HepG2 (cell line): ENCODE data around the gene PGM2. TPM values are rescaled to one million over a fixed set of nuclear protein-coding genes. Genes with fewer than 3 reads are reported as not detected.

Experiments used
- CEBPB ChIP-seq: IDR thresholded peaks from 2 replicates; pipeline ENCODE4 v1.6.1; 2011; ENCODE audit warnings: low read depth, low read length, improper control_type of control experiment, borderline replicate concordance
- HDAC2 ChIP-seq: sonication (generic); formaldehyde crosslinking; IDR thresholded peaks from 2 replicates; pipeline ENCODE4 v1.4.0; 2020; ENCODE audit warnings: missing genetic modification reagents
- HDAC6 ChIP-seq: fragments of 200-600 bp; sonication (generic); IDR thresholded peaks from 2 replicates; pipeline ENCODE4 v1.7.0; 2017; ENCODE audit warnings: mild to moderate bottlenecking, antibody characterized with exemption, low read length, low read depth
- HNF4A ChIP-seq: sonication (generic); formaldehyde crosslinking; IDR thresholded peaks from 2 replicates; pipeline ENCODE4 v1.4.0; 2020; ENCODE audit warnings: missing genetic modification reagents
- IRF2 ChIP-seq: IDR thresholded peaks from 2 replicates; pipeline ENCODE4 v1.6.1; 2018; ENCODE audit warnings: missing genetic modification reagents, missing compliant biosample characterization
- KLF16 ChIP-seq, 2 experiments: sonication (generic) in 1 of 2; formaldehyde crosslinking in 1 of 2; IDR thresholded peaks; 2 replicates each; pipeline versions ENCODE4 v1.6.1 to v1.8.0; 2016 to 2023; ENCODE audit warnings: missing genetic modification reagents in 2 of 2, missing compliant biosample characterization in 1 of 2
- MBD4 ChIP-seq: IDR thresholded peaks from 2 replicates; pipeline ENCODE4 v1.6.1; 2012; ENCODE audit warnings: low read length, inconsistent platforms, borderline replicate concordance
- MIXL1 ChIP-seq: IDR thresholded peaks from 2 replicates; pipeline ENCODE4 v1.6.1; 2016
- PHF20 ChIP-seq: sonication (generic); formaldehyde crosslinking; IDR thresholded peaks from 2 replicates; pipeline ENCODE4 v1.5.0; 2020; ENCODE audit warnings: mild to moderate bottlenecking, missing genetic modification reagents
- ZNF367 ChIP-seq: sonication (generic); formaldehyde crosslinking; IDR thresholded peaks from 2 replicates; pipeline ENCODE4 v1.4.0; 2020; ENCODE audit warnings: missing genetic modification reagents, borderline replicate concordance
- ZNF670 ChIP-seq: sonication (generic); formaldehyde crosslinking; IDR thresholded peaks from 2 replicates; pipeline ENCODE4 v1.8.0; 2022; ENCODE audit warnings: mild to moderate bottlenecking, missing genetic modification reagents, borderline replicate concordance
- ZNF678 ChIP-seq: sonication (generic); formaldehyde crosslinking; IDR thresholded peaks from 2 replicates; pipeline ENCODE4 v1.4.0; 2020; ENCODE audit warnings: mild to moderate bottlenecking, missing genetic modification reagents
- ZNF7 ChIP-seq: IDR thresholded peaks from 2 replicates; pipeline ENCODE4 v1.6.1; 2016; ENCODE audit warnings: missing biosample characterization, missing genetic modification reagents
- polyA plus RNA-seq, 8 experiments: library from polyadenylated mRNA; depleted of rRNA in 3 of 8; stranded (reverse) in 7 of 8; unstranded in 1 of 8; fragments of >200 nt; fragmentation: Illumina TruSeq in 4 of 8; extraction: Trizol in 4 of 8; gene quantifications; 2 replicates each; pipeline versions ENCODE4 v1.2.1 to v1.2.3, GENCODE V29; 2011 to 2016; ENCODE audit warnings: low read depth in 4 of 8, missing spikeins in 1 of 8, mixed read lengths in 1 of 8; ENCODE audit not compliant: insufficient read depth in 1 of 8
- total RNA-seq, 5 experiments: library from RNA; depleted of rRNA; stranded (reverse); fragments of >200 nt; fragmentation: Illumina TruSeq; extraction: Trizol; gene quantifications; 2 replicates each; pipeline ENCODE4 v1.2.3, GENCODE V29; 2016; ENCODE audit warnings: low read depth in 1 of 5
- TF ChIP-seq, protein P1 (sequence below): sonication (generic); formaldehyde crosslinking; IDR thresholded peaks from one replicate; pipeline ENCODE4 v1.5.1; 2020; ENCODE audit warnings: mild to moderate bottlenecking, missing genetic modification reagents; ENCODE audit errors: not compliant biosample characterization
- TF ChIP-seq, protein P2 (sequence below): sonication (generic); formaldehyde crosslinking; IDR thresholded peaks from 2 replicates; pipeline ENCODE4 v1.4.0; 2020; ENCODE audit warnings: missing genetic modification reagents
- TF ChIP-seq, protein P3 (sequence below): sonication (generic); formaldehyde crosslinking; IDR thresholded peaks from 2 replicates; pipeline ENCODE4 v1.8.1; 2023; ENCODE audit warnings: mild to moderate bottlenecking, moderate library complexity, missing genetic modification reagents
- TF ChIP-seq, protein P4 (sequence below): sonication (generic); formaldehyde crosslinking; IDR thresholded peaks from 2 replicates; pipeline ENCODE4 v1.8.0; 2022; ENCODE audit warnings: mild to moderate bottlenecking, missing genetic modification reagents; ENCODE audit not compliant: insufficient replicate concordance

The PGM2 gene
- total and polyA plus RNA-seq, 2 of the 13 experiments (the other 11 are each of a cell fraction or from before 2014, with no cell fraction given), result 14.6 to 36.9 TPM

DNA sequence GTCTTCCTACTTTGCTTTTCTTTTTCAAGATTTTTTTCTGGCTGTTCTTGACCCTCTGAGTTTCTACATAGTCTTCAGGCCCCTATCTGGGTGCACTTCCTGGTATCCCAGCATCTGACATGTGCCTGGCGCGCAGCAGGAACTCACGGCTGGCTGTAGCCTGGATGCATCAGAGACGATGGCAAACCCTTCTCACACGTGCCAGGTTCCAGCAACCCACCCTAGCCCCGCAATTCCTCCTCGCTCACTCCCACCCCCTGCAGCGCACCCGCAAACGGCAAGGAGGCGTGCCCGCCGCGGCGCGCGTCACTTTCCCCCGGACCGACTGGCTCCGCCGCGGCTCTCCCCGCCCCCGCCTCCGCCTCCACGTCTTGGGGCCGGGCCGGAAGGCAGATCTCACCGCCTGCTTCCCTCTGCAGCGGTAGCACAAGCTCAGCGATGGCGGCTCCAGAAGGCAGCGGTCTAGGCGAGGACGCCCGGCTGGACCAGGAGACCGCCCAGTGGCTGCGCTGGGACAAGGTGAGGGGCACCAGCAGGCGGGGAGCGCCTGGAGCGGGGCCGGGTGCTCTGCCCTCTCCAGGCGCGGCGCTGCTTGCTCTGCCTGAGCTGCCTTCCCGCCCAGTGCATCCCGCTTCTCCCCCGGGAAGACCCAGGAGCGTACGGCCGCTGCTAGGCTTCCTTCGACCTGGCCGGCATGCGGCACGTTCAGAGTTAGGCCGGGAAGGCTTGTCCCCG, at the start of gene PGM2 (continued):
- TF ChIP-seq, protein P1, sequence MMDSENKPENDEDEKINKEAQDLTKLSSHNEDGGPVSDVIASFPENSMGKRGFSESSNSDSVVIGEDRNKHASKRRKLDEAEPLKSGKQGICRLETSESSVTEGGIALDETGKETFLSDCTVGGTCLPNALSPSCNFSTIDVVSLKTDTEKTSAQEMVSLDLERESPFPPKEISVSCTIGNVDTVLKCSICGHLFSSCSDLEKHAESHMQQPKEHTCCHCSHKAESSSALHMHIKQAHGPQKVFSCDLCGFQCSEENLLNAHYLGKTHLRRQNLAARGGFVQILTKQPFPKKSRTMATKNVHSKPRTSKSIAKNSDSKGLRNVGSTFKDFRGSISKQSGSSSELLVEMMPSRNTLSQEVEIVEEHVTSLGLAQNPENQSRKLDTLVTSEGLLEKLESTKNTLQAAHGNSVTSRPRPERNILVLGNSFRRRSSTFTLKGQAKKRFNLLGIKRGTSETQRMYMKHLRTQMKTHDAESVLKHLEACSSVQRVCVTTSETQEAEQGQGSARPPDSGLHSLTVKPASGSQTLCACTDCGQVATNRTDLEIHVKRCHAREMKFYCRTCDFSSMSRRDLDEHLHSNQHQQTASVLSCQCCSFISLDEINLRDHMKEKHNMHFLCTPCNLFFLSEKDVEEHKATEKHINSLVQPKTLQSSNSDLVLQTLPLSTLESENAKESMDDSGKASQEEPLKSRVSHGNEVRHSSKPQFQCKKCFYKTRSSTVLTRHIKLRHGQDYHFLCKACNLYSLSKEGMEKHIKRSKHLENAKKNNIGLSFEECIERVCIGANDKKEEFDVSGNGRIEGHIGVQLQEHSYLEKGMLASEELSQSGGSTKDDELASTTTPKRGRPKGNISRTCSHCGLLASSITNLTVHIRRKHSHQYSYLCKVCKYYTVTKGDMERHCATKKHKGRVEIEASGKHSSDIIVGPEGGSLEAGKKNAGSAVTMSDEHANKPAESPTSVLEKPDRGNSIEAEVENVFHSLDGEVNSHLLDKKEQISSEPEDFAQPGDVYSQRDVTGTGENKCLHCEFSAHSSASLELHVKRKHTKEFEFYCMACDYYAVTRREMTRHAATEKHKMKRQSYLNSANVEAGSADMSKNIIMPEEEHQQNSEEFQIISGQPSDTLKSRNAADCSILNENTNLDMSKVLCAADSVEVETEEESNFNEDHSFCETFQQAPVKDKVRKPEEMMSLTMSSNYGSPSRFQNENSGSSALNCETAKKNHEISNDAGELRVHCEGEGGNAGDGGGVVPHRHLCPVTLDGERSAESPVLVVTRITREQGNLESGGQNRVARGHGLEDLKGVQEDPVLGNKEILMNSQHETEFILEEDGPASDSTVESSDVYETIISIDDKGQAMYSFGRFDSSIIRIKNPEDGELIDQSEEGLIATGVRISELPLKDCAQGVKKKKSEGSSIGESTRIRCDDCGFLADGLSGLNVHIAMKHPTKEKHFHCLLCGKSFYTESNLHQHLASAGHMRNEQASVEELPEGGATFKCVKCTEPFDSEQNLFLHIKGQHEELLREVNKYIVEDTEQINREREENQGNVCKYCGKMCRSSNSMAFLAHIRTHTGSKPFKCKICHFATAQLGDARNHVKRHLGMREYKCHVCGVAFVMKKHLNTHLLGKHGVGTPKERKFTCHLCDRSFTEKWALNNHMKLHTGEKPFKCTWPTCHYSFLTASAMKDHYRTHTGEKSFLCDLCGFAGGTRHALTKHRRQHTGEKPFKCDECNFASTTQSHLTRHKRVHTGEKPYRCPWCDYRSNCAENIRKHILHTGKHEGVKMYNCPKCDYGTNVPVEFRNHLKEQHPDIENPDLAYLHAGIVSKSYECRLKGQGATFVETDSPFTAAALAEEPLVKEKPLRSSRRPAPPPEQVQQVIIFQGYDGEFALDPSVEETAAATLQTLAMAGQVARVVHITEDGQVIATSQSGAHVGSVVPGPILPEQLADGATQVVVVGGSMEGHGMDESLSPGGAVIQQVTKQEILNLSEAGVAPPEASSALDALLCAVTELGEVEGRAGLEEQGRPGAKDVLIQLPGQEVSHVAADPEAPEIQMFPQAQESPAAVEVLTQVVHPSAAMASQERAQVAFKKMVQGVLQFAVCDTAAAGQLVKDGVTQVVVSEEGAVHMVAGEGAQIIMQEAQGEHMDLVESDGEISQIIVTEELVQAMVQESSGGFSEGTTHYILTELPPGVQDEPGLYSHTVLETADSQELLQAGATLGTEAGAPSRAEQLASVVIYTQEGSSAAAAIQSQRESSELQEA (CRISPR knock-in tag), result no peak
- peak; percentile 78 for TF ChIP-seq HDAC2
- TF ChIP-seq, protein P2, sequence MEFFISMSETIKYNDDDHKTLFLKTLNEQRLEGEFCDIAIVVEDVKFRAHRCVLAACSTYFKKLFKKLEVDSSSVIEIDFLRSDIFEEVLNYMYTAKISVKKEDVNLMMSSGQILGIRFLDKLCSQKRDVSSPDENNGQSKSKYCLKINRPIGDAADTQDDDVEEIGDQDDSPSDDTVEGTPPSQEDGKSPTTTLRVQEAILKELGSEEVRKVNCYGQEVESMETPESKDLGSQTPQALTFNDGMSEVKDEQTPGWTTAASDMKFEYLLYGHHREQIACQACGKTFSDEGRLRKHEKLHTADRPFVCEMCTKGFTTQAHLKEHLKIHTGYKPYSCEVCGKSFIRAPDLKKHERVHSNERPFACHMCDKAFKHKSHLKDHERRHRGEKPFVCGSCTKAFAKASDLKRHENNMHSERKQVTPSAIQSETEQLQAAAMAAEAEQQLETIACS (CRISPR knock-in tag), result no peak
- peak; percentile 29; the same call in 1 of the 2 replicates for TF ChIP-seq HNF4A (CRISPR knock-in tag)
- no peak for TF ChIP-seq HDAC6
- no peak for TF ChIP-seq ZNF7 (CRISPR knock-in tag)
- TF ChIP-seq, protein P3, sequence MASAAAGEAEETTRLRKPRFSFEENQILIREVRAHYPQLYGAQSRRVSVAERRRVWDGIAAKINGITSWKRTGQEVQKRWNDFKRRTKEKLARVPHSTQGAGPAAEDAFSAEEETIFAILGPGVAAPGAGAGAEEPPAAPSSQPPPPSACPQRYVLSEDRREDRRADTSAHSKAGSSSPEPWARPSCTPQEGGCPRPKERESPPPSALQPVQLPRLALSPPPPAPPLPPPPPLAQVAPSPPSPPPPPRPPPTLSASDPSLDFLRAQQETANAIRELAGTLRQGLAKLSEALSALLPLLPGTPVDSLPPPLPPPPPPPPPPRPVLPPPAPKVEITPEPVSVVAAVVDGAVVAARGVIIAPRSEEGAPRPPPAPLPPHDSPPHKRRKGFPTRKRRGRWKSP (CRISPR knock-in tag), result peak; percentile 88
- TF ChIP-seq ZNF678 (CRISPR knock-in tag), result peak; percentile 76; the same call in 1 of the 2 replicates
- TF ChIP-seq MIXL1, result no peak
- peak; percentile 15; the same call in 1 of the 2 replicates for TF ChIP-seq IRF2 (CRISPR knock-in tag)
- peak; percentile 67 for TF ChIP-seq PHF20
- TF ChIP-seq MBD4, result no peak
- TF ChIP-seq KLF16 (CRISPR knock-in tag; IDR thresholded peaks at IDR 0.05), result peak in 1 of 2 experiments; percentile 63; a peak in 1 of 4 replicates
- no peak for TF ChIP-seq CEBPB
- TF ChIP-seq, protein P4, sequence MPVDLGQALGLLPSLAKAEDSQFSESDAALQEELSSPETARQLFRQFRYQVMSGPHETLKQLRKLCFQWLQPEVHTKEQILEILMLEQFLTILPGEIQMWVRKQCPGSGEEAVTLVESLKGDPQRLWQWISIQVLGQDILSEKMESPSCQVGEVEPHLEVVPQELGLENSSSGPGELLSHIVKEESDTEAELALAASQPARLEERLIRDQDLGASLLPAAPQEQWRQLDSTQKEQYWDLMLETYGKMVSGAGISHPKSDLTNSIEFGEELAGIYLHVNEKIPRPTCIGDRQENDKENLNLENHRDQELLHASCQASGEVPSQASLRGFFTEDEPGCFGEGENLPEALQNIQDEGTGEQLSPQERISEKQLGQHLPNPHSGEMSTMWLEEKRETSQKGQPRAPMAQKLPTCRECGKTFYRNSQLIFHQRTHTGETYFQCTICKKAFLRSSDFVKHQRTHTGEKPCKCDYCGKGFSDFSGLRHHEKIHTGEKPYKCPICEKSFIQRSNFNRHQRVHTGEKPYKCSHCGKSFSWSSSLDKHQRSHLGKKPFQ (CRISPR knock-in tag), result peak; percentile 57
- TF ChIP-seq ZNF670 (CRISPR knock-in tag), result no peak
- peak; percentile 90; the same call in 1 of the 2 replicates for TF ChIP-seq ZNF367 (CRISPR knock-in tag)
